Effector CD4-positive, alpha-beta T cell (primary cell): Measurements from ENCODE around the gene C1orf74.

ENCODE experiments used
- DNase-seq: peaks from one replicate; pipeline ENCODE4 v3.0.0-alpha.2; 2020

C1orf74 gene

DNA sequence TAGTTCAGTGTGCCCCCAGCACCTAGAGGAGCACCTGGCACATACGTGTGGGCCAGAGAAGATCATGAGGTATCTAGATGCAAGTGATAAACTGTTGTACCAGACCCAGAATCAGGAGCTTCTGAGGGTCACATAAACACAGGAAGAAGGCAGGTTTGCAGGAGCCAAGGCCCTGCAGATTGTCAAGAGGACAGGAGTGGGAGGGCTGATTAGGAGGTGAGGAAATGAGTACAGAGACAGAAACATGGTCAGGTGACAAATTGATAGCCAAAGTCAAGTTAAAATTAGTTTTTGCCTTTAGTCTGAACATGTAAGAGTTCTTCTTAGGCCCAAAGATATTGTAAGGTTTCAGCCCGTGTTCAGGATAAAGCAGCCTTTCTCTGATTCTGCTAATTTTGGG lies 42.5 kb downstream of the C1orf74 start:
- no peak for DNase-seq

DNA sequence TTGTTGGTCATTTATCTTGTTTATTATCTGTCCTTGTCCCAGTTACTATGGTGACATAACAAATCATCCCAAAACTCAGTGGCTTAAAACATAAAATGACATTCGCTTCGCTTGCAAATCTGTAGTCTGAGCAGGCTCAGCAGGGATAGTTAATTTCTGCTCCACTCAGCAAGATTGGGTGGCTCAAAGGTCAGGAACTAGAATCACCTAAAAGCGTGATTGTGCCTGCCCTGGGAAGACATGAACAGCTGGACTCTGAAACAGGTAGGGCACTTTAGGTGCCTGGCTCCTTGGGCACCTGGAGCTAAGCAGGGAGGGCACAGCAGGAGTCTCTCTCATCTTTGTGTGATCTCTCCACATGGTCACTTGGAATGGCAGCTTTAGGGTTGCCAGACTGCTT lies 43.2 kb downstream of the C1orf74 start:
- DNase-seq = no peak

DNA sequence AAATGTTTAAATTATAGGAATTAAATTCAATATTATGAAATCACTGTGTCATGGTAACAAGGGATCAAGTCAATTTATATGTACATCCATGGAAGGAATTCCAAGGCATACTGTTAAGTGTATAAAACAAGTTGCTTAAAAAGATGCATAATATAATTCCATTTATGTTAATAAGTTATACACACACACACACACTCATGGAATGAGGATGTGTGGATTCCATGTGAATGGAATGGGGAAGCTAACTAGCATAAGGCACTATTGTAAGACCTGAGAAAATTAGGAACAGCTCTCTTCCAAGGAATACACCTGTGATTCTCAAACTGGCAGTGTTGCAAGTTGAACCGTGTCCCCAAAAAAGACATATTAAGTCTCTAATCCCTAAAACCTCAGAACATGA lies 46.1 kb downstream of the C1orf74 start:
- DNase-seq = no peak

DNA sequence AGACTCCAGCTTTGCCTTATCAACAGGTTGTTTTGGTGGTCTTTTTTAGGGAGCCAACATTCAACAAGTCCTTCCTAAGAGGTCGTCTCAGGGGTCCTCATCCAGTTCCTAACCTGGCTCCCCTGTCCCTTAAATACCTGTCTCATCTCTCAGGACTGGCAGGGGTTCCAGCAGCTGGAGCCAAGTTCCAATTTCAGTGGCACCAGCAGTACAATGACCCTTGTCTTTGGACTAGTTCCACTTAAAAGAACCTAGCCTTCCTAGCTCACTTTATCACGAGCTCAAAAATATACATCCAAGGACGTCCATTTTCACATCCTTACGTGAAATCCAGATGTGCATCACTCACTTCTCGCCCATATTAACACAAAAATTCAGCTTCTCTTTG lies 47.2 kb downstream of the C1orf74 start:
- DNase-seq = no peak

DNA sequence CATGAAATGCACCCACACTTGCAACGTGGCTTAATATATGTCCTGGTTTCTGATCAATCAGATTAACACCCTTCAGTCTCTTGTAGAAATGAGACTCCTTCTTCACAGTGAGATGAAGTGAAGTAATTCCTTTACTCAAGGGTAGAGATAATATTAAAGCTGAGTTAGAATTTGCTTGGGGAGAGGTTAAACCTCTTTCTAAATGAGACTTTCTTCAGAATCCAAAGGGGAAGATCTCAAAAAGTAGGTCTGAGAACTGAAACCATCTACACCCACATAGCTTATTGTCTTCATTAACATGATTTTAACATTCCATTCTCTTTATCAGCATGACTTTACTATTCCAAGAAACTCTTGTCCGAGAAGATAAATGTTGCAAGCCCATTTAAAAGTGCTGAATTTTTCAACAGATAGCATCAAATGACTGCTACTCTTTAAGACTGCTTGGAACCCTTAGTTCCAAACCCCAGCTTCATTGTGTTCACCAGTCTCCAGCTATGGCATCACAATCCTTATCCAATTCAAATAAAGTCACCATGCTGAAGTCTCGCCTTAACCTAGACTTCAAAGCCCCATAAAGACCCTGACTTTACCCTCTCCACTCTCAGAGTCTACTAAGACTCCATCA lies 47.8 kb downstream of the C1orf74 start:
- no peak for DNase-seq

DNA sequence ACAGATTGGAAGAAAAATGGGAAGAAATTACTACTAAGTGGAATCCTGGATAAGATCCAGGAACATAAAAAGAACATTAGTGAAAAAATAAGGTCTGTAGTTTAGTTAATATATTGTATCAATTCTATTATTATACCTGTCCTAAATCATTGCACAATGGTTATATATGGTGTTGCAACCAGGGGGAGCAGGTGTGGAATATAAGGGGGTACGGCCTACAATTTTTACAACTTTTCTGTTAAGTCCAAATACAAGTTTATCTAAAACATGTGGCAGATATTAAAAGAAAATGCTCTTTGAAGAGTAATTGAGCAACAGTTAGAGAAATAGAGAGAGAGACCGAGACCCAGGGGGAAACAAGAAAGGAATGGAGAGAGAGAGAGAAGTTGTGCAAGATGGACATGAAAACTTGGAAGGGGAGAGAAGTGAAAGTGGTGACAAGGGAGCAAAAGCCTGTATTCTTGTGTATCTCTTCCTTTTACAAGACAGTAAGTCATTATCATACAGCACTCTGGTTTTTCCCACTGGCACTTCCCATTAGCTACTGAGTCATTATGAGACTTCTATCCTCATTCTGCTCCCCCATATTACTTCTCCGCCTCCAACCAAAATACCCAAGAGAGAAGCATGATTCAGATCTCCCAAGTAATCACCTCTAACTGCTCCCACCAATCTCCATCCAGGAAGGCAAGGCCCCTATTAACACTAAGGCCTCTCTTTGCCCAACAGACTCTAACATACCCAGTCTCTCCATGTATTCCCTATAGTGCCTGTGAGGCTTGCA lies 50.8 kb downstream of the C1orf74 start:
- DNase-seq = no peak

DNA sequence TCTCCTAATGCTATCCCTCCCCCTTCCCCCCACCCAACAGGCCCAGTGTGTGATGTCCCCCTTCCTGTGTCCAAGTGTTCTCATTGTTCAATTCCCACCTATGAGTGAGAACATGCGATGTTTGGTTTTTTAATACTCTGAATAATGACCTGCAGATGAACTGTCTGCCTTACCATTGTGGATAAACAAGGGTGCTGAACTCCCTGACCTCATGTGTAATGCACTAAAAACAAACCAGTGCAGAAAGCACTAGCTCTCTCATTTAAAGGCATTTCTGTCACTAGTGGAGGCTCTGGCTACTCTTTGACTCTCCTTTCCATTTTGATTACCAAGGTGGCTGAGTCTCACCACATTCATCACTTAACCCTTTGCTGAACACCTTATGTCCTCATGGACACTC lies 51.6 kb downstream of the C1orf74 start:
- DNase-seq = no peak

DNA sequence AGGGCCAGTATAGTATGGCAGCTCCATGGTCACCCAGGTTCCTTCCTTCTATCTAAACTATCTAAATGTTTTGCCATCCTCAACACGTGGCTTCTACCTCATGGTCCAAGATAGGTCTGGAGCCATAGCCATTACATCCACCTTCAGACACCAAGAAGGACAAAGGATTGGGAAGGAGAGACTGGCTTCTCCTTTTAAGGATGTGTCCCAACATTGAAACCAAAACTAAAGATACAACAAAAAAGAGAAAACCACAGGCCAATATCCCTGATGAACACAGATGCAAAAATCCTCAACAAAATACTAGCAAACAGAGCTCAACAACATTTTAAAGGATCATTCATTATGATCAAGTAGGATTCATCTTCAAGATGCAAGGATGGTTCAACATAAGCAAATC lies 54.9 kb downstream of the C1orf74 start:
- DNase-seq = no peak
